IMR-90 (cell line): Measurements from ENCODE around the gene MTHFSD. TPM values are rescaled to one million over a fixed set of nuclear protein-coding genes. Genes with fewer than 3 reads are reported as not detected.

ENCODE experiments used
- ATAC-seq: fragments of 200-7000 bp; cut with Tn5 transposase; 2 replicates; pipeline ENCODE4 v1.9.1; 2020; ENCODE audit warnings: low read depth, mild to moderate bottlenecking, moderate library complexity
- BruUV-seq: library from RNA; stranded (reverse); fragments of 400-500 nt; replicated peaks from 2 replicates; lab custom pipeline; 2021; lab: Mats Ljungman, UMichigan
- CTCF ChIA-PET: fragments of 300-600 bp; formaldehyde crosslinking; extraction: SDS; loops from one replicate; lab custom pipeline; 2021; ENCODE audit warnings: antibody characterized with exemption; lab: Yijun Ruan, JAX
- POLR2A ChIA-PET: fragments of 300-600 bp; sonication (Branson Sonifier 250); formaldehyde crosslinking; loops from one replicate; lab custom pipeline; 2022; ENCODE audit warnings: antibody characterized with exemption; ENCODE audit not compliant: unreplicated experiment; lab: Charles Lee
- DNase-seq: peaks from one replicate; pipeline ENCODE4 v3.0.0; 2013
- H2AFZ ChIP-seq: replicated peaks from 2 replicates; pipeline ENCODE3; 2013; ENCODE audit warnings: low read length, mild to moderate bottlenecking; ENCODE audit not compliant: poor library complexity
- H2AK5ac ChIP-seq: 2 replicates; pipeline ENCODE4 v1.6.1; 2013; ENCODE audit warnings: low read depth, low read length, inconsistent platforms
- H2AK9ac ChIP-seq: replicated peaks from 2 replicates; pipeline ENCODE3; 2013; ENCODE audit warnings: mild to moderate bottlenecking, low read depth, low read length, moderate library complexity; ENCODE audit not compliant: poor library complexity
- H2BK120ac ChIP-seq: 2 replicates; pipeline ENCODE4 v1.6.1; 2013; ENCODE audit warnings: low read depth, low read length, inconsistent platforms
- H2BK15ac ChIP-seq: 3 replicates; pipeline ENCODE4 v1.6.1; 2013; ENCODE audit warnings: low read depth, low read length, inconsistent platforms
- H2BK20ac ChIP-seq: 2 replicates; pipeline ENCODE4 v1.6.1; 2013; ENCODE audit warnings: low read depth, mild to moderate bottlenecking, inconsistent platforms, low read length, moderate library complexity
- H2BK5ac ChIP-seq: 2 replicates; pipeline ENCODE4 v1.6.1; 2013; ENCODE audit warnings: mild to moderate bottlenecking, low read depth, low read length, inconsistent platforms; ENCODE audit not compliant: poor library complexity, severe bottlenecking
- H3K14ac ChIP-seq: replicated peaks from 2 replicates; pipeline ENCODE4 v1.6.1; 2013; ENCODE audit warnings: low read depth, low read length, inconsistent platforms
- H3K18ac ChIP-seq: 2 replicates; pipeline ENCODE4 v1.6.1; 2013; ENCODE audit warnings: low read depth, low read length, control low read depth
- H3K23ac ChIP-seq: 2 replicates; pipeline ENCODE4 v1.6.1; 2013; ENCODE audit warnings: low read depth, low read length, inconsistent platforms
- H3K27ac ChIP-seq: 2 replicates; pipeline ENCODE4 v1.5.1; 2013; ENCODE audit warnings: mild to moderate bottlenecking, control low read depth, low read length; ENCODE audit not compliant: insufficient read depth
- H3K27me3 ChIP-seq: 2 replicates; pipeline ENCODE4 v1.6.1; 2013; ENCODE audit warnings: low read length; ENCODE audit not compliant: control insufficient read depth, insufficient read depth
- H3K36me3 ChIP-seq: 2 replicates; pipeline ENCODE4 v1.6.1; 2013; ENCODE audit warnings: low read length, mixed read lengths; ENCODE audit not compliant: control insufficient read depth, insufficient read depth
- H3K4ac ChIP-seq: 2 replicates; pipeline ENCODE4 v1.6.1; 2013; ENCODE audit warnings: low read depth, low read length, inconsistent platforms
- H3K4me1 ChIP-seq: 2 replicates; pipeline ENCODE4 v1.6.1; 2013; ENCODE audit warnings: low read length, mixed read lengths; ENCODE audit not compliant: control insufficient read depth, insufficient read depth
- H3K4me2 ChIP-seq: 2 replicates; pipeline ENCODE4 v1.6.1; 2013; ENCODE audit warnings: low read depth, mild to moderate bottlenecking, control low read depth, low read length, moderate library complexity
- H3K4me3 ChIP-seq: 2 replicates; pipeline ENCODE4 v1.5.1; 2013; ENCODE audit warnings: low read depth, mild to moderate bottlenecking, control low read depth, low read length, moderate library complexity; ENCODE audit not compliant: insufficient read depth
- H3K56ac ChIP-seq: 2 replicates; pipeline ENCODE4 v1.6.1; 2013; ENCODE audit warnings: low read length, inconsistent platforms; ENCODE audit not compliant: insufficient read depth; ENCODE audit errors: extremely low read depth
- H3K79me1 ChIP-seq, 2 experiments: 2 replicates each; pipeline ENCODE4 v1.6.1; 2013; ENCODE audit warnings: low read length in 2 of 2, inconsistent platforms in 1 of 2, low read depth in 1 of 2
- H3K9ac ChIP-seq: 2 replicates; pipeline ENCODE4 v1.6.1; 2013; ENCODE audit warnings: low read depth, low read length, control low read depth
- H3K9me1 ChIP-seq: 2 replicates; pipeline ENCODE4 v1.6.1; 2013; ENCODE audit warnings: low read length, inconsistent platforms; ENCODE audit not compliant: insufficient read depth
- H3K9me3 ChIP-seq: 2 replicates; pipeline ENCODE4 v1.6.1; 2013; ENCODE audit warnings: low read length; ENCODE audit not compliant: control insufficient read depth, insufficient read depth
- H4K20me1 ChIP-seq: 2 replicates; pipeline ENCODE4 v1.6.1; 2013; ENCODE audit warnings: low read length, inconsistent platforms; ENCODE audit not compliant: insufficient read depth
- H4K5ac ChIP-seq: 2 replicates; pipeline ENCODE4 v1.6.1; 2013; ENCODE audit warnings: mild to moderate bottlenecking, low read depth, low read length, control low read depth
- H4K8ac ChIP-seq, 2 experiments: 2 replicates each; pipeline ENCODE4 v1.6.1; 2013; ENCODE audit warnings: low read depth in 2 of 2, low read length in 2 of 2, control low read depth in 1 of 2, inconsistent platforms in 1 of 2
- H4K91ac ChIP-seq: 2 replicates; pipeline ENCODE4 v1.6.1; 2013; ENCODE audit warnings: low read depth, low read length, inconsistent platforms; ENCODE audit not compliant: insufficient read depth
- BHLHE40 ChIP-seq: fragments of 150-350 bp; IDR thresholded peaks from 2 replicates; pipeline ENCODE4 v1.6.1; 2016; ENCODE audit warnings: mild to moderate bottlenecking, low read depth, low read length
- MAFK ChIP-seq: IDR thresholded peaks from 2 replicates; pipeline ENCODE4 v1.6.1; 2012; ENCODE audit warnings: low read depth, low read length, improper control_type of control experiment
- MAZ ChIP-seq: IDR thresholded peaks from 2 replicates; pipeline ENCODE4 v1.6.1; 2012; ENCODE audit warnings: low read depth, mild to moderate bottlenecking, low read length, improper control_type of control experiment, moderate library complexity, borderline replicate concordance
- NFE2L2 ChIP-seq: fragments of 150-350 bp; IDR thresholded peaks from 2 replicates; pipeline ENCODE4 v1.6.1; 2016; ENCODE audit warnings: low read depth, mild to moderate bottlenecking, low read length
- POLR2A ChIP-seq: IDR thresholded peaks from 2 replicates; pipeline ENCODE4 v1.6.1; 2012; ENCODE audit warnings: mild to moderate bottlenecking, low read depth, low read length
- RAD21 ChIP-seq: IDR thresholded peaks from 2 replicates; pipeline ENCODE4 v1.6.1; 2012; ENCODE audit warnings: low read length, improper control_type of control experiment
- RFX5 ChIP-seq: IDR thresholded peaks from 2 replicates; pipeline ENCODE4 v1.8.0; 2012; ENCODE audit warnings: low read depth, mild to moderate bottlenecking, low read length, moderate library complexity
- SMC3 ChIP-seq: fragments of 150-350 bp; IDR thresholded peaks from 2 replicates; pipeline ENCODE4 v1.6.1; 2016; ENCODE audit warnings: low read depth, mild to moderate bottlenecking, antibody characterized with exemption, low read length, moderate library complexity
- WGBS, 2 experiments: methylation state at CpG; one replicate each; pipeline versions ENCODE4 v1.1.5 to v1.1.7; 2013; ENCODE audit warnings: missing lambda C conversion rate in 2 of 2; ENCODE audit not compliant: insufficient read length in 1 of 2; ENCODE audit errors: extremely low coverage in 2 of 2; 5-methylcytosine and 5-hydroxymethylcytosine counted together
- dilution Hi-C: fragments of 300-500 bp; cut with HindIII; formaldehyde crosslinking; loops from one replicate; pipeline ENCODE4 v1.14.3; 2018; ENCODE audit warnings: low sequenced_read_pairs; ENCODE audit not compliant: unreplicated experiment
- in situ Hi-C: fragments of 300-500 bp; cut with MboI; formaldehyde crosslinking; loops from 3 replicates; pipeline ENCODE4 v1.14.3; 2019; ENCODE audit warnings: low sequenced_read_pairs, inconsistent platforms, mixed read lengths
- intact Hi-C: fragments of 100-400 bp; cut with micrococcal nuclease; formaldehyde crosslinking; loops from 2 replicates; pipeline ENCODE4 v1.10.0; 2022
- polyA plus RNA-seq, 3 experiments: library from polyadenylated mRNA; depleted of rRNA; stranded (reverse); fragments of >200 nt; gene quantifications; 2 replicates each; pipeline ENCODE4 v1.2.3, GENCODE V29; 2012; ENCODE audit warnings: low replicate concordance in 1 of 3
- total RNA-seq: library from RNA; depleted of rRNA; stranded (reverse); fragments of >200 nt; gene quantifications from 2 replicates; pipeline ENCODE4 v1.2.3, GENCODE V29; 2012
- TF ChIP-seq, protein P1 (sequence below): fragments of 150-350 bp; IDR thresholded peaks from 2 replicates; pipeline ENCODE4 v1.6.1; 2017; ENCODE audit warnings: mild to moderate bottlenecking, antibody characterized with exemption, low read length, low read depth
- TF ChIP-seq, protein P2 (sequence below): conservative IDR thresholded peaks from 2 replicates; pipeline ENCODE4 v1.5.1; 2012; ENCODE audit warnings: mild to moderate bottlenecking, low read depth, low read length, improper control_type of control experiment
- TF ChIP-seq, protein P3 (sequence below): fragments of 150-350 bp; IDR thresholded peaks from 2 replicates; pipeline ENCODE4 v1.6.1; 2016; ENCODE audit warnings: low read depth, mild to moderate bottlenecking, low read length, moderate library complexity, borderline replicate concordance

The MTHFSD gene
- total and polyA plus RNA-seq, 2 of the 4 experiments (the other 2 are of a cell fraction): 8.2 to 16.8 TPM

DNA sequence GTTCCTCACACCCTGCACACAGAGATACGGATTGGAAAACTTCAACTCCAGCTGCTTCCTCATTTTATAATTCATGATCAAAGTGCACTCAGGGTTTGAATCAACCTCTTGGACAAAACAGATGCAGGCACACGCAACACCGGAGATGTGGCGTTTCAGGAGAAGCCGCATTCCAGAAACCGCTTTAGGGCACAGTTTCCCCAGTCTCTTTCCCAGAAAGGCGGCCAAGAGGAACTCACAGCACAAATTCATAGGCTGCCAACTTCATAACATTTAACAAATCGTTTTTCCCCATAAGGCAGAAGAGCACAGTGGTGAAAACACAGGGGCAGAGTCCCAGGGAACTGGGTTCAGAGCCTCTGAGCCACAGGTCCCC, 8.4 kb downstream of the MTHFSD start:
- Histone ChIP-seq H2BK120ac (no peak overlapping the region), H3K4me2 (no peak overlapping the region), H2BK20ac (no peak overlapping the region), H3K9ac (no peak overlapping the region), H2AK9ac (no peak overlapping the region), H3K36me3 (peaks cover 46% of the 10 kb centered on the region), H3K27ac (no peak overlapping the region), H4K5ac (no peak overlapping the region), H3K4me1 (no peaks in the 10 kb centered on the region), H2BK5ac (no peak overlapping the region), H3K4ac (no peak overlapping the region), H3K9me3 (no peaks in the 10 kb centered on the region), H2BK15ac (no peak overlapping the region), H2AK5ac (no peak overlapping the region), H3K27me3 (no peaks in the 10 kb centered on the region), H4K91ac (no peak overlapping the region), H3K9me1 (no peaks in the 10 kb centered on the region), H3K18ac (no peak overlapping the region), H2AFZ (no peak overlapping the region), H4K8ac (no peak overlapping the region), H3K4me3 (no peak overlapping the region), H4K20me1 (no peaks in the 10 kb centered on the region), H3K79me1 (peaks cover 0 to 17% of the 10 kb centered on the region in 2 experiments; a peak in 2 of 4 replicates), H3K14ac (no peak overlapping the region), H3K23ac (no peak overlapping the region), H3K56ac (no peak overlapping the region)
- dilution Hi-C loops: no loop called here
- 97% methylated on average over 7 of the region's 8 CpGs; no CpG with 5 or more reads in 1 of the 2 experiments for WGBS, 2 experiments
- ChIA-PET POLR2A (no interaction called here), CTCF (interaction anchor here (0.7 kb wide), 1 partner anchor 11 kb away, joined by 3 read pairs; no protein-coding TSS in a partner anchor)
- in situ Hi-C loops: no loop called here
- intact Hi-C loops: no loop called here
- BruUV-seq: no TSS peak
- ATAC-seq (no peak), DNase-seq (no peak)
- TF ChIP-seq, protein P1, sequence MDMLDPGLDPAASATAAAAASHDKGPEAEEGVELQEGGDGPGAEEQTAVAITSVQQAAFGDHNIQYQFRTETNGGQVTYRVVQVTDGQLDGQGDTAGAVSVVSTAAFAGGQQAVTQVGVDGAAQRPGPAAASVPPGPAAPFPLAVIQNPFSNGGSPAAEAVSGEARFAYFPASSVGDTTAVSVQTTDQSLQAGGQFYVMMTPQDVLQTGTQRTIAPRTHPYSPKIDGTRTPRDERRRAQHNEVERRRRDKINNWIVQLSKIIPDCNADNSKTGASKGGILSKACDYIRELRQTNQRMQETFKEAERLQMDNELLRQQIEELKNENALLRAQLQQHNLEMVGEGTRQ: no peak
- no peak for TF ChIP-seq NFE2L2
- no peak for TF ChIP-seq RFX5
- no peak for TF ChIP-seq BHLHE40
- no peak for TF ChIP-seq RAD21
- TF ChIP-seq POLR2A: no peak
- TF ChIP-seq, protein P2, sequence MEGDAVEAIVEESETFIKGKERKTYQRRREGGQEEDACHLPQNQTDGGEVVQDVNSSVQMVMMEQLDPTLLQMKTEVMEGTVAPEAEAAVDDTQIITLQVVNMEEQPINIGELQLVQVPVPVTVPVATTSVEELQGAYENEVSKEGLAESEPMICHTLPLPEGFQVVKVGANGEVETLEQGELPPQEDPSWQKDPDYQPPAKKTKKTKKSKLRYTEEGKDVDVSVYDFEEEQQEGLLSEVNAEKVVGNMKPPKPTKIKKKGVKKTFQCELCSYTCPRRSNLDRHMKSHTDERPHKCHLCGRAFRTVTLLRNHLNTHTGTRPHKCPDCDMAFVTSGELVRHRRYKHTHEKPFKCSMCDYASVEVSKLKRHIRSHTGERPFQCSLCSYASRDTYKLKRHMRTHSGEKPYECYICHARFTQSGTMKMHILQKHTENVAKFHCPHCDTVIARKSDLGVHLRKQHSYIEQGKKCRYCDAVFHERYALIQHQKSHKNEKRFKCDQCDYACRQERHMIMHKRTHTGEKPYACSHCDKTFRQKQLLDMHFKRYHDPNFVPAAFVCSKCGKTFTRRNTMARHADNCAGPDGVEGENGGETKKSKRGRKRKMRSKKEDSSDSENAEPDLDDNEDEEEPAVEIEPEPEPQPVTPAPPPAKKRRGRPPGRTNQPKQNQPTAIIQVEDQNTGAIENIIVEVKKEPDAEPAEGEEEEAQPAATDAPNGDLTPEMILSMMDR: no peak
- TF ChIP-seq, protein P3, sequence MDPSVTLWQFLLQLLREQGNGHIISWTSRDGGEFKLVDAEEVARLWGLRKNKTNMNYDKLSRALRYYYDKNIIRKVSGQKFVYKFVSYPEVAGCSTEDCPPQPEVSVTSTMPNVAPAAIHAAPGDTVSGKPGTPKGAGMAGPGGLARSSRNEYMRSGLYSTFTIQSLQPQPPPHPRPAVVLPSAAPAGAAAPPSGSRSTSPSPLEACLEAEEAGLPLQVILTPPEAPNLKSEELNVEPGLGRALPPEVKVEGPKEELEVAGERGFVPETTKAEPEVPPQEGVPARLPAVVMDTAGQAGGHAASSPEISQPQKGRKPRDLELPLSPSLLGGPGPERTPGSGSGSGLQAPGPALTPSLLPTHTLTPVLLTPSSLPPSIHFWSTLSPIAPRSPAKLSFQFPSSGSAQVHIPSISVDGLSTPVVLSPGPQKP: no peak
- no peak for TF ChIP-seq MAZ
- no peak for TF ChIP-seq MAFK
- no peak for TF ChIP-seq SMC3
